Mesenchymal stem cell (in vitro differentiated cells and primary cell): ENCODE data around the gene WWOX.
"Not testable (repeated sequence)": the region's sequence is repeated elsewhere in the genome, so short reads cannot be mapped to it uniquely, and the experiment has no call there.

Source experiments
- DNase-seq: peaks from one replicate; pipeline ENCODE4 v3.0.0-alpha.2; 2013
- H2AFZ ChIP-seq: one replicate; pipeline ENCODE4 v1.6.1; 2013; ENCODE audit warnings: low read depth, mild to moderate bottlenecking, control low read depth, inconsistent platforms, low read length, moderate library complexity
- H2AK5ac ChIP-seq: 2 replicates; pipeline ENCODE4 v1.6.1; 2013; ENCODE audit warnings: low read length, moderate library complexity, mild to moderate bottlenecking, inconsistent platforms; ENCODE audit not compliant: severe bottlenecking
- H2BK120ac ChIP-seq: one replicate; pipeline ENCODE4 v1.6.1; 2013; ENCODE audit warnings: low read depth, mild to moderate bottlenecking, inconsistent platforms, low read length, moderate library complexity
- H2BK12ac ChIP-seq, 2 experiments: one replicate each; pipeline ENCODE4 v1.6.1; 2013; ENCODE audit warnings: inconsistent platforms in 2 of 2, low read length in 2 of 2, mild to moderate bottlenecking in 2 of 2, moderate library complexity in 2 of 2, control low read depth in 1 of 2
- H2BK15ac ChIP-seq: one replicate; pipeline ENCODE4 v1.6.1; 2013; ENCODE audit warnings: mild to moderate bottlenecking, low read depth, inconsistent platforms; ENCODE audit not compliant: poor library complexity, severe bottlenecking
- H2BK5ac ChIP-seq: 2 replicates; pipeline ENCODE4 v1.6.1; 2013; ENCODE audit warnings: low read depth, mild to moderate bottlenecking, low read length, control low read depth, inconsistent platforms; ENCODE audit not compliant: poor library complexity, severe bottlenecking
- H3K14ac ChIP-seq, 2 experiments: one replicate each; pipeline ENCODE4 v1.6.1; 2013; ENCODE audit warnings: inconsistent platforms in 2 of 2, low read length in 2 of 2, control low read depth in 1 of 2, mild to moderate bottlenecking in 1 of 2, moderate library complexity in 1 of 2
- H3K18ac ChIP-seq, 2 experiments: one replicate each; pipeline ENCODE4 v1.6.1; 2013; ENCODE audit warnings: inconsistent platforms in 2 of 2, low read length in 2 of 2, control low read depth in 1 of 2, low read depth in 1 of 2, mild to moderate bottlenecking in 1 of 2
- H3K23ac ChIP-seq, 2 experiments: one replicate each; pipeline ENCODE4 v1.6.1; 2013; ENCODE audit warnings: inconsistent platforms in 2 of 2, low read length in 2 of 2, mild to moderate bottlenecking in 2 of 2, moderate library complexity in 2 of 2, control low read depth in 1 of 2
- H3K27ac ChIP-seq: 2 replicates; pipeline ENCODE4 v1.5.1; 2013; ENCODE audit warnings: mild to moderate bottlenecking, moderate library complexity, low read length, control low read depth, inconsistent platforms; ENCODE audit not compliant: poor library complexity, severe bottlenecking
- H3K27me3 ChIP-seq, 2 experiments: 2 replicates each; pipeline versions ENCODE4 v1.6.1 to v1.7.0; 2013; ENCODE audit warnings: low read length in 2 of 2, mild to moderate bottlenecking in 2 of 2, moderate library complexity in 2 of 2, control low read depth in 1 of 2, inconsistent platforms in 1 of 2; ENCODE audit not compliant: control insufficient read depth in 1 of 2, insufficient read depth in 1 of 2
- H3K36me3 ChIP-seq, 2 experiments: 2 replicates each; pipeline versions ENCODE4 v1.6.1 to v1.7.0; 2013; ENCODE audit warnings: low read length in 2 of 2, control low read depth in 1 of 2, inconsistent platforms in 1 of 2, low read depth in 1 of 2, mild to moderate bottlenecking in 1 of 2; ENCODE audit not compliant: insufficient read depth in 2 of 2, control insufficient read depth in 1 of 2
- H3K4ac ChIP-seq, 2 experiments: one replicate each; pipeline ENCODE4 v1.6.1; 2013; ENCODE audit warnings: inconsistent platforms in 2 of 2, low read length in 2 of 2, mild to moderate bottlenecking in 2 of 2, moderate library complexity in 2 of 2, control low read depth in 1 of 2, low read depth in 1 of 2
- H3K4me1 ChIP-seq: 2 replicates; pipeline ENCODE4 v1.6.1; 2013; ENCODE audit warnings: low read depth, low read length, control low read depth; ENCODE audit not compliant: control insufficient read depth, insufficient read depth
- H3K4me2 ChIP-seq: 2 replicates; pipeline ENCODE4 v1.6.1; 2013; ENCODE audit warnings: low read length, mild to moderate bottlenecking, inconsistent platforms; ENCODE audit not compliant: poor library complexity, severe bottlenecking
- H3K4me3 ChIP-seq, 2 experiments: 2 replicates each; pipeline versions ENCODE4 v1.5.1 to v1.7.0; 2013; ENCODE audit warnings: low read length in 2 of 2, mild to moderate bottlenecking in 2 of 2, control low read depth in 1 of 2, low read depth in 1 of 2; ENCODE audit not compliant: insufficient read depth in 1 of 2
- H3K79me1 ChIP-seq: replicated peaks from 2 replicates; pipeline ENCODE4 v1.6.1; 2013; ENCODE audit warnings: mild to moderate bottlenecking, control low read depth, low read length, inconsistent platforms; ENCODE audit not compliant: poor library complexity, severe bottlenecking
- H3K9ac ChIP-seq: 2 replicates; pipeline ENCODE4 v1.7.0; 2013; ENCODE audit warnings: mild to moderate bottlenecking, low read length, moderate library complexity
- H3K9me3 ChIP-seq: 2 replicates; pipeline ENCODE4 v1.7.0; 2013; ENCODE audit warnings: mild to moderate bottlenecking, low read length; ENCODE audit not compliant: control insufficient read depth
- H4K8ac ChIP-seq: one replicate; pipeline ENCODE4 v1.6.1; 2013; ENCODE audit warnings: inconsistent platforms, mild to moderate bottlenecking, low read length, moderate library complexity
- H4K91ac ChIP-seq: one replicate; pipeline ENCODE4 v1.6.1; 2013; ENCODE audit warnings: mild to moderate bottlenecking, low read length, inconsistent platforms
- WGBS: methylation state at CpG from one replicate; pipeline ENCODE4 v1.1.7; 2013; ENCODE audit warnings: mixed read lengths; 5-methylcytosine and 5-hydroxymethylcytosine counted together

The WWOX gene

DNA sequence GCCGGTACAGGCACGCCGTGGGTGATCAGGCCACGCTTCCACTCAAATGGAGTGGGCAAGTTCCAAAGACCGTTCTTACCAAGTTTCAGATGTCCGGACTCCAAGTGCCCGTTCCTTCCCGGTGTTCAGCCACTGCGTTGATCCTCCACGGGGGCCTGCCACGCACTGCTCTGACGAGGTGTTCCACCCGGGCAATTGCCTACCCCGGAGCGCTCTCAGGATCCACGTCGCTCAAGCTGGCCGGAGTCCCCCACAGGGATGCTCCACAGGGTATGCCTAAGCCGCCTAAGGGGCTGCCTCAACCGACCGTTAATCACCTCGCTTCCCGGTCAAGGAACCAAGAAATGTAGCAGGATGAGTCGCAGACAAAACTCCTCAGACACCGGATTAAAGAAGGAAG, 39.6 kb upstream of the WWOX start:
- H2BK15ac ChIP-seq, H4K91ac ChIP-seq, H3K4me3 ChIP-seq, DNase-seq, H3K4me2 ChIP-seq, H3K14ac ChIP-seq, H2AK5ac ChIP-seq, H3K79me1 ChIP-seq, H2AFZ ChIP-seq, H4K8ac ChIP-seq, H2BK12ac ChIP-seq, H3K9ac ChIP-seq, H3K27ac ChIP-seq, H3K36me3 ChIP-seq, H3K9me3 ChIP-seq, H3K18ac ChIP-seq, H2BK5ac ChIP-seq, H3K23ac ChIP-seq, H3K4ac ChIP-seq, H3K4me1 ChIP-seq, H2BK120ac ChIP-seq, H3K27me3 ChIP-seq: not testable (repeated sequence)
- 86% methylated on average over 25 of the region's 25 CpGs for WGBS

DNA sequence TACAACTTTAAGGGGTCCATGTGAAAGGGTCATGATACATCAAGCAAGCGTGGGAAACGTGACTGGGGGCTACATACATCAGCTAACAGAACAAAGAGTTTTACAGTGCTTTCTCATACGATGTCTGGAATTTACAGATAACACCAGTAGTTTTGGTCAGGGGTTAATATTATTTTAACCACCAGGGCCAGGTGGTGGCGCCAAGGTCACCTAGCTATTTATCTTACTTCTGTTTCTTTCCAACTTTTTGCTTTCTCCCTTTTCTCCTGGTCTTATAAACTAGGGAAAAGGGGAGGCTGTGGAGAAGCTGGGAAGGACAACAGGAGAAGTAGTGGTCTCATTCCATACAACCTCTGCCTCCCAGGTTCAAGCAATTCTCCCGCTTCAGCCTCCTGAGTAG, 39.2 kb upstream of the WWOX start:
- no peaks in the 10 kb centered on the region for H3K36me3 ChIP-seq
- H3K4me3 ChIP-seq: no peak overlapping the region
- no peak overlapping the region for H3K4ac ChIP-seq
- H2AFZ ChIP-seq: no peak overlapping the region
- no peak overlapping the region for H3K23ac ChIP-seq
- no peaks in the 10 kb centered on the region for H3K79me1 ChIP-seq
- no peak overlapping the region for H2BK120ac ChIP-seq
- no peak overlapping the region for H3K14ac ChIP-seq
- H2BK12ac ChIP-seq: no peak overlapping the region
- H3K4me1 ChIP-seq: no peaks in the 10 kb centered on the region
- H4K91ac ChIP-seq: no peak overlapping the region
- no peak overlapping the region for H3K27ac ChIP-seq
- peaks cover 0 to 9% of the 10 kb centered on the region in 2 experiments for H3K27me3 ChIP-seq
- H2AK5ac ChIP-seq: no peak overlapping the region
- DNase-seq: no peak
- H4K8ac ChIP-seq: no peak overlapping the region
- H3K4me2 ChIP-seq: no peak overlapping the region
- WGBS: 60% methylated on average over 2 of the region's 5 CpGs
- peaks cover 3% of the 10 kb centered on the region for H3K9me3 ChIP-seq
- no peak overlapping the region for H3K18ac ChIP-seq
- H2BK15ac ChIP-seq: no peak overlapping the region
- no peak overlapping the region for H2BK5ac ChIP-seq
- H3K9ac ChIP-seq: no peak overlapping the region

GRCh38 chr16:78060809-78061208, 38.6 kb upstream of the WWOX start:
- Histone ChIP-seq H4K91ac (no peak overlapping the region), H2BK12ac (no peak overlapping the region), H2BK15ac (no peak overlapping the region), H3K4ac (no peak overlapping the region), H3K9ac (no peak overlapping the region), H2BK5ac (no peak overlapping the region), H2BK120ac (no peak overlapping the region), H3K36me3 (no peaks in the 10 kb centered on the region), H3K4me2 (no peak overlapping the region), H3K18ac (no peak overlapping the region), H3K23ac (no peak overlapping the region), H2AFZ (no peak overlapping the region), H3K14ac (no peak overlapping the region), H3K9me3 (peaks cover 3% of the 10 kb centered on the region), H3K79me1 (no peaks in the 10 kb centered on the region), H3K27me3 (peaks cover 0 to 9% of the 10 kb centered on the region in 2 experiments), H3K27ac (no peak overlapping the region), H3K4me1 (no peaks in the 10 kb centered on the region), H2AK5ac (no peak overlapping the region), H3K4me3 (no peak overlapping the region), H4K8ac (no peak overlapping the region)
- no peak for DNase-seq
- WGBS: 94% methylated on average over 5 of the region's 5 CpGs

- H3K4me3 ChIP-seq: no peak overlapping the region
- no peak overlapping the region for H3K18ac ChIP-seq
- WGBS: 66% methylated on average over 2 of the region's 4 CpGs
- no peak overlapping the region for H4K91ac ChIP-seq
- no peaks in the 10 kb centered on the region for H3K4me1 ChIP-seq
- H3K27ac ChIP-seq: no peak overlapping the region
- H2BK15ac ChIP-seq: no peak overlapping the region
- H3K14ac ChIP-seq: no peak overlapping the region
- peaks cover 0 to 4% of the 10 kb centered on the region in 2 experiments for H3K27me3 ChIP-seq
- no peaks in the 10 kb centered on the region for H3K36me3 ChIP-seq
- H4K8ac ChIP-seq: no peak overlapping the region
- no peak overlapping the region for H3K4me2 ChIP-seq
- no peak overlapping the region for H3K23ac ChIP-seq
- H2AFZ ChIP-seq: no peak overlapping the region
- no peaks in the 10 kb centered on the region for H3K9me3 ChIP-seq
- H2BK12ac ChIP-seq: no peak overlapping the region
- H2AK5ac ChIP-seq: no peak overlapping the region
- DNase-seq: no peak
- H3K79me1 ChIP-seq: no peaks in the 10 kb centered on the region
- no peak overlapping the region for H2BK120ac ChIP-seq
- H3K4ac ChIP-seq: no peak overlapping the region
- no peak overlapping the region for H3K9ac ChIP-seq
- H2BK5ac ChIP-seq: no peak overlapping the region
Observed at GRCh38 chr16:78065319-78065718, 34.1 kb upstream of the WWOX start.
